Heart left ventricle (tissue), 16 donors: ENCODE data around the gene C12orf43. TPM values are rescaled to one million over a fixed set of nuclear protein-coding genes. Genes with fewer than 3 reads are reported as not detected.

ENCODE experiments used
- ATAC-seq, 4 donors: fragments of 200-7000 bp; cut with Tn5 transposase; one replicate each; pipeline ENCODE4 v1.9.1; 2020 to 2022; ENCODE audit warnings: moderate library complexity in 4 of 4, mild to moderate bottlenecking in 3 of 4, moderate number of reproducible peaks in 1 of 4
- DNase-seq, 5 donors: peaks; one replicate each; pipeline ENCODE4 v3.0.0-alpha.2; 2020
- H3K27ac ChIP-seq, 12 donors: fragments of 200-600 bp; sonication (generic) in 4 of 12; one replicate each; pipeline versions ENCODE4 v1.5.0 to v1.8.0; 2016 to 2022; ENCODE audit warnings: mild to moderate bottlenecking in 2 of 12
- H3K27me3 ChIP-seq, 9 donors: fragments of 200-600 bp; sonication (generic) in 2 of 9; one replicate each; pipeline versions ENCODE4 v1.5.1 to v1.8.0; 2016 to 2022; ENCODE audit warnings: mild to moderate bottlenecking in 3 of 9
- H3K36me3 ChIP-seq, 9 donors: fragments of 200-600 bp; sonication (generic) in 2 of 9; one replicate each; pipeline versions ENCODE4 v1.5.0 to v1.8.0; 2018 to 2022; ENCODE audit warnings: mild to moderate bottlenecking in 2 of 9
- H3K4me1 ChIP-seq, 12 donors: fragments of 200-600 bp; sonication (generic) in 4 of 12; one replicate each; pipeline versions ENCODE4 v1.5.0 to v1.8.0; 2016 to 2022; ENCODE audit warnings: mild to moderate bottlenecking in 3 of 12
- H3K4me3 ChIP-seq, 12 donors: fragments of 200-600 bp; sonication (generic) in 4 of 12; one replicate each; pipeline versions ENCODE4 v1.5.0 to v1.8.0; 2017 to 2022; ENCODE audit warnings: mild to moderate bottlenecking in 9 of 12, moderate library complexity in 4 of 12
- H3K9me3 ChIP-seq, 12 donors: fragments of 200-600 bp; sonication (generic) in 4 of 12; one replicate each; pipeline versions ENCODE4 v1.5.0 to v1.8.0; 2016 to 2022; ENCODE audit warnings: mild to moderate bottlenecking in 1 of 12
- CTCF ChIP-seq, 12 donors: fragments of 200-600 bp; sonication (generic) in 4 of 12; IDR thresholded peaks; one replicate each; pipeline versions ENCODE4 v1.5.0 to v1.8.0; 2018 to 2022; ENCODE audit warnings: antibody characterized with exemption in 12 of 12, mild to moderate bottlenecking in 5 of 12
- POLR2A ChIP-seq, 2 donors: fragments of 450-650 bp; IDR thresholded peaks; one replicate each; pipeline ENCODE4 v1.6.1; 2017; ENCODE audit warnings: antibody characterized with exemption in 2 of 2, mild to moderate bottlenecking in 2 of 2, moderate library complexity in 2 of 2
- WGBS, 4 donors: extraction: QIAGEN DNeasy Blood & Tissue Kit in 2 of 4; methylation state at CpG; one replicate each; pipeline versions ENCODE4 v1.1.5 to v1.1.7; 2013 to 2018; 5-methylcytosine and 5-hydroxymethylcytosine counted together
- intact Hi-C, 10 donors: fragments of 100-400 bp; cut with DNase I; formaldehyde crosslinking; loops; one replicate each; pipeline versions ENCODE4 v1.11.1 to v1.14.2; 2022
- polyA plus RNA-seq, 2 donors: library from polyadenylated mRNA; stranded (reverse); fragments of 200-250 nt; gene quantifications; one replicate each; pipeline ENCODE4 v1.2.3, GENCODE V29; 2013
- total RNA-seq, 9 donors: library from RNA; depleted of rRNA in 2 of 9; stranded (reverse); fragments of >200 nt in 2 of 9; fragmentation: NEBNext Ultra II Directional in 3 of 9; extraction: Animal tissue kit (Norgen Biotek cat#: 25700) in 3 of 9; gene quantifications; one replicate each; pipeline versions ENCODE4 v1.1.0 to v1.2.4, GENCODE V29; 2016 to 2023
- donor health status: ischemic (EF 13 %, LVEDD 7.1; RV severe dilation, severe dysfunction).
- donor health status: healthy with polysubstance abuse.
- donor health status: DM: no; HTN: yes; CAD: no.
- donor health status: DM: no; HTN: no; CAD: no.
- donor health status: ischemic (EF 25% LVEDD 6.9; RV normal size, moderate dysfunction).
- donor health status: ischemic (EF 25% LVEDD 5.7; RV mildly dilated, moderate dysfunction).
- donor health status: healthy.
- donor health status: DM: yes; HTN: yes; CAD: no.
- donor health status: ischemic (EF 35%, LVEDD 5.7; RV mildly dilated, moderate dysfunction).
- donor health status: nonischemic (EF 11% LVEDD 7.7; RV severe dilation, severe dysfunction).
- donor health status: DM: yes; HTN: yes; CAD: no.
- donor health status: PGD.
- donor health status: ischemic (EF 29% LVEDD 5.4; RV normal size, mild dysfunction).
- donor health status: nonischemic (EF 23%, LVEDD 6.1; RV moderate dilation, normal function).

Gene C12orf43
- total and polyA plus RNA-seq, 11 donors, result 5.9 to 16.3 (median 9.2) TPM

GRCh38 chr12:120962532-120963020, 53.7 kb downstream of the C12orf43 start:
- TF ChIP-seq CTCF (IDR thresholded peaks at IDR 0.05) (no peak), POLR2A (IDR thresholded peaks at IDR 0.05) (no peak)
- ATAC-seq (no peak), DNase-seq (no peak)
- Histone ChIP-seq H3K36me3 (no peaks in the 10 kb centered on the region), H3K4me3 (no peak overlapping the region), H3K27ac (no peak overlapping the region), H3K27me3 (no peaks in the 10 kb centered on the region), H3K9me3 (no peaks in the 10 kb centered on the region), H3K4me1 (no peaks in the 10 kb centered on the region)
- 81 to 91% (median 85%) methylated on average over 2 of the region's 2 CpGs for WGBS, 4 donors
- intact Hi-C loops, result no loop called here

DNA sequence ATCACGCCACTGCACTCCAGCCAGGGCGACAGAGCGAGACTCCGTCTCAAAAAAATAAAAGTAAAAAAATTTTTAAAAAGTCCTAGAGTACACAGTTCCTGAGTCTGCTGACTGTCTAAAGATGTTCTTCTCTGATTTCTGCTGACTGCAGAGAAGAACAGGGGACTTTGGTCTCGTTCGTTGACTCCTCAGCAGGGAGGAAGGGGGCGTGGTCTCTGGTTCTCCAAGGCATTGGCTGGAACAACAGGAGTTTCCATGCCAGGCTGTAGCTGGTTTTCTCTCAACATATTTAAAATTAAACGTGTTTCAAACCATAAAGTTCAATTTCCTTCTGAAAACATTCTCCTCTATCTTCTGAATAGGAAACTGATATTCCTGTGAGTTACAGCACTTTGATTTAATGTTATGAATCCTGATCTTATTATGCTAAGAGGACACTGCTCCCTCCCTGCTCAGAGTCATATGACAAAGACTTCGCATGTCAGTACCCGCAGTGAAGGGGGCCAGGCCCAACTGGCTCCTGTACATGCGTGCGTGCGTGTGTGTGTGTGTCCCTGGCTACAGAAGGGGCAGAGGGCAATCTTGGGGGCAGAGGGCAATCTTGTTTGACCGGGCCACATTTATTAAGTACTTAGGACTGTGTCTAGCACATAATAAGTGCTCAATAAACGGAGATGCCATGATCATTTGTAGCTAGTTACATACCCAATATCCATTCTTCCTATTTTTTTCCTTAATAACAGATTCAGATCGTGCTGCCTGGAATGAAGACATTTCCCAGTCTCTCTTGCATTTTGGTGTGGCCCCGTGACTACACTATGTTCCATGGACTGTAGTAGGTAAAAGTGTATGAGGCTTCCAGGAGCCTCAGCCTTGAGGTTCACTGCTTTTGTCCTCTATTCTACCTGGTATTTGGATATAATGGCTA, 54.4 kb downstream of the C12orf43 start:
- DNase-seq (peak in 2 of 5 donors; percentile 43 to 72), ATAC-seq (peak in 2 of 4 donors; percentile 51 to 57)
- Histone ChIP-seq H3K4me3 (no peak overlapping the region), H3K36me3 (no peaks in the 10 kb centered on the region), H3K27me3 (no peaks in the 10 kb centered on the region), H3K4me1 (no peaks in the 10 kb centered on the region), H3K27ac (no peak overlapping the region), H3K9me3 (no peaks in the 10 kb centered on the region)
- 71 to 75% (median 73%) methylated on average over 17 of the region's 17 CpGs for WGBS, 4 donors
- TF ChIP-seq CTCF (IDR thresholded peaks at IDR 0.05) (no peak), POLR2A (IDR thresholded peaks at IDR 0.05) (no peak)
- intact Hi-C loops, result no loop called here

- ATAC-seq, result no peak
- H3K9me3 ChIP-seq, result no peaks in the 10 kb centered on the region
- 78 to 84% (median 80%) methylated on average over 7 of the region's 7 CpGs for WGBS, 4 donors
- no peaks in the 10 kb centered on the region for H3K27me3 ChIP-seq
- H3K27ac ChIP-seq, result no peak overlapping the region
- H3K36me3 ChIP-seq, result no peaks in the 10 kb centered on the region
- no peak overlapping the region for H3K4me3 ChIP-seq
- no peaks in the 10 kb centered on the region for H3K4me1 ChIP-seq
- no peak for DNase-seq
- intact Hi-C loops, result no loop called here
- TF ChIP-seq CTCF (IDR thresholded peaks at IDR 0.05) (no peak), POLR2A (IDR thresholded peaks at IDR 0.05) (no peak)
Measured at GRCh38 chr12:120960657-120961056, 55.6 kb downstream of the C12orf43 start.

- intact Hi-C loops, result no loop called here
- DNase-seq, result no peak
- WGBS, 4 donors, result 75 to 79% (median 78%) methylated on average over 13 of the region's 13 CpGs
Measured at GRCh38 chr12:120959111-120959878, 57.0 kb downstream of the C12orf43 start.

More at GRCh38 chr12:120959111-120959878, 57.0 kb downstream of the C12orf43 start:
- H3K27ac ChIP-seq, result no peak overlapping the region
- TF ChIP-seq CTCF (IDR thresholded peaks at IDR 0.05) (no peak), POLR2A (IDR thresholded peaks at IDR 0.05) (no peak)
- H3K36me3 ChIP-seq, result no peaks in the 10 kb centered on the region
- H3K9me3 ChIP-seq, result no peaks in the 10 kb centered on the region
- H3K27me3 ChIP-seq, result no peaks in the 10 kb centered on the region
- ATAC-seq, result no peak
- no peaks in the 10 kb centered on the region for H3K4me1 ChIP-seq
- no peak overlapping the region for H3K4me3 ChIP-seq
